GM23338 (cell line): ENCODE measurements around the gene TFCP2.

Experiments
- CREB1 ChIP-seq: fragments of 250-450 bp; sonication (Bioruptor Pico); IDR thresholded peaks from 2 replicates; pipeline ENCODE4 v1.5.0; 2020; ENCODE audit warnings: low read depth, mild to moderate bottlenecking, moderate library complexity
- CTCF ChIP-seq, 2 experiments: fragments of 200-600 bp in 1 of 2; sonication (generic) in 1 of 2; conservative IDR thresholded peaks; 2 replicates each; pipeline versions ENCODE4 v1.5.1 to v1.6.1; 2016 to 2017; ENCODE audit warnings: antibody characterized with exemption in 2 of 2, low read depth in 2 of 2, mild to moderate bottlenecking in 2 of 2, moderate library complexity in 1 of 2
- ETS1 ChIP-seq: IDR thresholded peaks from 2 replicates; pipeline ENCODE4 v1.6.1; 2016; ENCODE audit warnings: antibody characterized with exemption
- EZH2 ChIP-seq: fragments of 200-600 bp; sonication (generic); IDR thresholded peaks from one replicate; pipeline ENCODE4 v1.8.0; 2017; ENCODE audit warnings: antibody characterized with exemption, mild to moderate bottlenecking, low read depth; ENCODE audit not compliant: unreplicated experiment
- EZH2phosphoT487 ChIP-seq: fragments of 200-600 bp; sonication (generic); IDR thresholded peaks from one replicate; pipeline ENCODE4 v1.8.1; 2018; ENCODE audit warnings: antibody characterized with exemption; ENCODE audit not compliant: unreplicated experiment
- JUNB ChIP-seq: IDR thresholded peaks from one replicate; pipeline ENCODE4 v1.6.1; 2016; ENCODE audit warnings: antibody characterized with exemption; ENCODE audit not compliant: unreplicated experiment
- NANOG ChIP-seq: IDR thresholded peaks from 2 replicates; pipeline ENCODE4 v1.6.1; 2016; ENCODE audit warnings: antibody characterized with exemption, borderline replicate concordance
- POLR2AphosphoS5 ChIP-seq: IDR thresholded peaks from 2 replicates; pipeline ENCODE4 v1.6.1; 2016; ENCODE audit warnings: antibody characterized with exemption, low read depth
- REST ChIP-seq: IDR thresholded peaks from one replicate; pipeline ENCODE4 v1.6.1; 2018; ENCODE audit warnings: antibody characterized with exemption; ENCODE audit not compliant: unreplicated experiment
- STAT1 ChIP-seq: IDR thresholded peaks from one replicate; pipeline ENCODE4 v1.6.1; 2016; ENCODE audit warnings: antibody characterized with exemption; ENCODE audit not compliant: unreplicated experiment
- ZNF114 ChIP-seq: fragments of 250-450 bp; sonication (Bioruptor Pico); IDR thresholded peaks from 2 replicates; pipeline ENCODE4 v1.5.0; 2020; ENCODE audit warnings: mild to moderate bottlenecking, moderate library complexity
- ZNF331 ChIP-seq: fragments of 250-450 bp; sonication (Bioruptor Pico); IDR thresholded peaks from 2 replicates; pipeline ENCODE4 v1.5.0; 2020; ENCODE audit warnings: low read depth, mild to moderate bottlenecking, moderate library complexity
- ZNF462 ChIP-seq: fragments of 250-450 bp; sonication (Bioruptor Pico); IDR thresholded peaks from 2 replicates; pipeline ENCODE4 v1.5.0; 2020; ENCODE audit warnings: mild to moderate bottlenecking, moderate library complexity

- no peak for TF ChIP-seq CTCF (conservative IDR thresholded peaks at IDR 0.05; ENCODE audit: low read depth in 2 of 2)
- no peak for TF ChIP-seq EZH2
- no peak for TF ChIP-seq CREB1
- no peak for TF ChIP-seq POLR2AphosphoS5
- no peak for TF ChIP-seq EZH2phosphoT487
- TF ChIP-seq ZNF114 (CRISPR knock-in tag) = no peak
- no peak for TF ChIP-seq ETS1
- no peak for TF ChIP-seq REST
- no peak for TF ChIP-seq ZNF331 (CRISPR knock-in tag)
- no peak for TF ChIP-seq STAT1
- TF ChIP-seq JUNB = no peak
- no peak for TF ChIP-seq NANOG
- TF ChIP-seq ZNF462 (CRISPR knock-in tag) = no peak
Observed at GRCh38 chr12:51208016-51208660, 35.2 kb upstream of the TFCP2 start.
